Spinal cord (tissue), 10 donors: ENCODE results near the gene RRN3. TPM values are rescaled to one million over a fixed set of nuclear protein-coding genes. Genes with fewer than 3 reads are reported as not detected.
"Not testable (repeated sequence)": the region's sequence is repeated elsewhere in the genome, so short reads cannot be mapped to it uniquely, and the experiment has no call there.

Source experiments
- DNase-seq, 6 donors: peaks; one replicate each; pipeline versions ENCODE4 v3.0.0 to v3.0.0-alpha.2; 2013 to 2015; ENCODE audit warnings: low spot score in 6 of 6, low read depth in 4 of 6
- H3K27ac ChIP-seq: one replicate; pipeline ENCODE4 v1.5.1; 2013; ENCODE audit warnings: low read depth, low read length, control low read depth
- H3K27me3 ChIP-seq: one replicate; pipeline ENCODE4 v1.6.1; 2013; ENCODE audit warnings: low read length; ENCODE audit not compliant: control insufficient read depth, insufficient read depth
- H3K36me3 ChIP-seq: one replicate; pipeline ENCODE4 v1.6.1; 2013; ENCODE audit warnings: low read length; ENCODE audit not compliant: control insufficient read depth, insufficient read depth
- H3K4me1 ChIP-seq: one replicate; pipeline ENCODE4 v1.6.1; 2013; ENCODE audit warnings: low read length; ENCODE audit not compliant: control insufficient read depth, insufficient read depth
- H3K4me3 ChIP-seq: one replicate; pipeline ENCODE4 v1.5.1; 2013; ENCODE audit warnings: low read depth, low read length, control low read depth
- H3K9me3 ChIP-seq: one replicate; pipeline ENCODE4 v1.6.1; 2013; ENCODE audit warnings: low read length; ENCODE audit not compliant: control insufficient read depth, insufficient read depth
- WGBS: methylation state at CpG from one replicate; pipeline ENCODE4 v1.1.5; 2013; ENCODE audit warnings: missing lambda C conversion rate; ENCODE audit not compliant: insufficient coverage; 5-methylcytosine and 5-hydroxymethylcytosine counted together
- polyA plus RNA-seq, 2 donors: library from polyadenylated mRNA; unstranded; fragments of 120-200 nt; gene quantifications; one replicate each; pipeline ENCODE4 v1.2.1, GENCODE V29; 2013; ENCODE audit not compliant: insufficient read length in 2 of 2
- total RNA-seq, 2 donors: library from RNA; depleted of rRNA in 1 of 2; stranded (reverse); fragments of 120-200 nt in 1 of 2; fragments of >200 nt in 1 of 2; gene quantifications; one replicate each; pipeline versions ENCODE4 v1.2.3 to v1.2.4, GENCODE V29; 2013 to 2014
- donor health status: healthy.

RRN3 gene
- total and polyA plus RNA-seq, 4 donors: 31.9 to 43.4 (median 36.7) TPM

GRCh38 chr16:15099366-15099909 lies 5.4 kb upstream of the RRN3 start:
- not testable (repeated sequence) for H3K27ac ChIP-seq, H3K4me1 ChIP-seq, H3K4me3 ChIP-seq, H3K36me3 ChIP-seq, H3K9me3 ChIP-seq, H3K27me3 ChIP-seq
- no CpG with 5 or more reads among the region's 2 CpGs for WGBS
- DNase-seq: peak in 1 of 6 donors; percentile 12

- WGBS: no CpG with 5 or more reads among the region's 9 CpGs
Observed at GRCh38 chr16:15096583-15096972, 2.5 kb upstream of the RRN3 start.

GRCh38 chr16:15093571-15093954 lies 509 bp downstream of the RRN3 start:
- not testable (repeated sequence) for H3K9me3 ChIP-seq, H3K27me3 ChIP-seq, H3K36me3 ChIP-seq, DNase-seq
- H3K4me1 ChIP-seq: peaks cover 11% of the 10 kb centered on the region
- WGBS: no CpG with 5 or more reads among the region's 14 CpGs
- peak overlapping the region; percentile 77 for H3K4me3 ChIP-seq
- H3K27ac ChIP-seq: peak overlapping the region; percentile 57

More at GRCh38 chr16:15096583-15096972, 2.5 kb upstream of the RRN3 start:
- not testable (repeated sequence) for H3K4me3 ChIP-seq, DNase-seq, H3K27ac ChIP-seq, H3K9me3 ChIP-seq, H3K36me3 ChIP-seq, H3K27me3 ChIP-seq
- peaks cover 11% of the 10 kb centered on the region for H3K4me1 ChIP-seq

GRCh38 chr16:15090663-15091269 lies 3.3 kb downstream of the RRN3 start:
- not testable (repeated sequence) for H3K9me3 ChIP-seq, H3K36me3 ChIP-seq, H3K27me3 ChIP-seq, DNase-seq, H3K4me3 ChIP-seq, H3K27ac ChIP-seq
- no CpG with 5 or more reads among the region's 1 CpG for WGBS
- peaks cover 11% of the 10 kb centered on the region for H3K4me1 ChIP-seq

- WGBS: 100% methylated on average over 1 of the region's 3 CpGs
- not testable (repeated sequence) for H3K4me1 ChIP-seq, H3K9me3 ChIP-seq, H3K4me3 ChIP-seq, H3K27me3 ChIP-seq, DNase-seq, H3K27ac ChIP-seq
- H3K36me3 ChIP-seq: peaks cover 14% of the 10 kb centered on the region
Observed at GRCh38 chr16:15082788-15083187, 11.3 kb downstream of the RRN3 start.

GRCh38 chr16:15080883-15081282 lies 13.2 kb downstream of the RRN3 start:
- not testable (repeated sequence) for H3K4me3 ChIP-seq, DNase-seq, H3K27ac ChIP-seq, H3K27me3 ChIP-seq, H3K4me1 ChIP-seq, H3K9me3 ChIP-seq
- peaks cover 17% of the 10 kb centered on the region for H3K36me3 ChIP-seq
- WGBS: 100% methylated on average over 1 of the region's 1 CpG

GRCh38 chr16:15076161-15076560 lies 17.9 kb downstream of the RRN3 start:
- DNase-seq, H3K4me1 ChIP-seq, H3K27ac ChIP-seq, H3K9me3 ChIP-seq, H3K4me3 ChIP-seq, H3K27me3 ChIP-seq: not testable (repeated sequence)
- 100% methylated on average over 1 of the region's 2 CpGs for WGBS
- H3K36me3 ChIP-seq: peaks cover 33% of the 10 kb centered on the region

- 92% methylated on average over 4 of the region's 6 CpGs for WGBS
- H3K9me3 ChIP-seq: no peaks in the 10 kb centered on the region
- H3K4me1 ChIP-seq: no peaks in the 10 kb centered on the region
- no peak for DNase-seq
- no peak overlapping the region for H3K27ac ChIP-seq
- H3K27me3 ChIP-seq: no peaks in the 10 kb centered on the region
- no peak overlapping the region for H3K4me3 ChIP-seq
- peaks cover 30% of the 10 kb centered on the region for H3K36me3 ChIP-seq
Observed at GRCh38 chr16:15073101-15073500, 21.0 kb downstream of the RRN3 start.

GRCh38 chr16:15071916-15072769 lies 21.9 kb downstream of the RRN3 start:
- not testable (repeated sequence) for H3K4me1 ChIP-seq, H3K9me3 ChIP-seq, H3K4me3 ChIP-seq, H3K27me3 ChIP-seq, H3K27ac ChIP-seq
- DNase-seq: peak in 1 of 6 donors; percentile 12
- whole genome bisulfite sequencing: 69% methylated on average over 3 of the region's 16 CpGs
- H3K36me3 ChIP-seq: peaks cover 30% of the 10 kb centered on the region

- peaks cover 28% of the 10 kb centered on the region for H3K36me3 ChIP-seq
- H3K27ac ChIP-seq, H3K4me3 ChIP-seq, H3K4me1 ChIP-seq, H3K27me3 ChIP-seq, DNase-seq, H3K9me3 ChIP-seq: not testable (repeated sequence)
- WGBS: no CpG with 5 or more reads among the region's 4 CpGs
Observed at GRCh38 chr16:15071013-15071412, 23.1 kb downstream of the RRN3 start.
